ENCODE measurements around the gene DPP7.
A peak's percentile ranks its signal among the peaks of the same experiment; 100 is the strongest.
"Not testable (repeated sequence)": the region's sequence is repeated elsewhere in the genome, so short reads cannot be mapped to it uniquely, and the experiment has no call there.

DPP7 gene

DNA sequence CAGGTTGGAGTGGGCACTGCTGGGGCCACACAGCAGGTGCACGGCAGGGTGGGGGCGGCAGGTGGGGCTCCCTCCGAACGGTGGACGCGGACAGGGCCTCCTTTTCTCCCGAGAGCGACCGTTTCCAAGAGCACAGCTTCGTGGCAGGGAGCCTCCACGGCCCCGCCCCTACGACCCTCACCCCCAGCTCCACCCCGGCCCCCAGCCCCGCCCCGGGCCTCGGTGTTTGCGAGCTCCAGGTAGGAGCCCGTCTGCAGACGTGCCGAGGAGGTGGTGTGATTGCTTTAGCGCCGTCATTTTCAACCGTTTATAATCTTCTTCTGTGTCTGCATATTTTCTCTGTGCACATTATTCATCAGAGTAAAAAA, 33.2 kb upstream of the DPP7 start:
- DNase-seq, result no peak

- no peak for DNase-seq
Measured at GRCh38 chr9:137147091-137147792, 32.7 kb upstream of the DPP7 start.

GRCh38 chr9:137146527-137146918, 32.0 kb upstream of the DPP7 start:
- DNase-seq, result no peak

DNA sequence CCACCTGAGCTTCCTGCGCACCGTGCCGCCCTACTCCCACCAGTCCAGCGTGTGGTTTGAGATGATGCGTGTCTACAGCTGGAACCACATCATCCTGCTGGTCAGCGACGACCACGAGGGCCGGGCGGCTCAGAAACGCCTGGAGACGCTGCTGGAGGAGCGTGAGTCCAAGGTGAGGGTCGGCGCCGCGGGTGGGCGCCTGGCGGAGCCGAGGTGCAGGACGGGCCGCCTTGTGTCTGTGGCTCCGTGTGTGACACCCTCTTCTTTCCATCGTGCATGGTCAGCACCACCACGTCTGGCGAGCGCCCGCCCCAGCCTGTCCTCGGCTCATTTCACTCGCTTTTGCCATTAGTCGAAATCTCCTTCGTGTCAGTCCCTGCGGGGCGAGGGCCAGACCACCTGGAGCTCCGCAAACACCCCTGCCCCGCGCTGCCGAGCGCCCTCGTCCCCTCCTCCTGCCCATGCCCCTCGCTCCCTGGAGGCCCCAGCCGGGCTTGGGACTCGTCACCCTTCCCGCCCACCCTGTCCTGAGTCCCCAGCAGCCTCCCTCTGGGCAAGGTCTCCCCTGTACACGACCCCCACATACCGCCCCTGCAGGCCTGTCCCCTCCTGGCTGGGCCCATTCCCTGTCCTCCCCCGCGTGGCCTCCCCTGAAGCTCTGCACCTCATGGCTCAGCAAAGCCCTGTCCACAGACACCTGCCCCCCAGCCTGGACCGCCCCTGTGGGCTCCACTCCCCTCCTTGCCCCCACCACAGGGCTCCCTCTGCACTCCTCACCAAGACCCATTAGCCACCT, 31.4 kb upstream of the DPP7 start:
- DNase-seq, result no peak

- DNase-seq, result no peak
Measured at GRCh38 chr9:137143459-137143858, 28.9 kb upstream of the DPP7 start.

GRCh38 chr9:137141976-137142936, 27.7 kb upstream of the DPP7 start:
- DNase-seq, result no peak

GRCh38 chr9:137141050-137141810, 26.7 kb upstream of the DPP7 start:
- no peak for DNase-seq

DNA sequence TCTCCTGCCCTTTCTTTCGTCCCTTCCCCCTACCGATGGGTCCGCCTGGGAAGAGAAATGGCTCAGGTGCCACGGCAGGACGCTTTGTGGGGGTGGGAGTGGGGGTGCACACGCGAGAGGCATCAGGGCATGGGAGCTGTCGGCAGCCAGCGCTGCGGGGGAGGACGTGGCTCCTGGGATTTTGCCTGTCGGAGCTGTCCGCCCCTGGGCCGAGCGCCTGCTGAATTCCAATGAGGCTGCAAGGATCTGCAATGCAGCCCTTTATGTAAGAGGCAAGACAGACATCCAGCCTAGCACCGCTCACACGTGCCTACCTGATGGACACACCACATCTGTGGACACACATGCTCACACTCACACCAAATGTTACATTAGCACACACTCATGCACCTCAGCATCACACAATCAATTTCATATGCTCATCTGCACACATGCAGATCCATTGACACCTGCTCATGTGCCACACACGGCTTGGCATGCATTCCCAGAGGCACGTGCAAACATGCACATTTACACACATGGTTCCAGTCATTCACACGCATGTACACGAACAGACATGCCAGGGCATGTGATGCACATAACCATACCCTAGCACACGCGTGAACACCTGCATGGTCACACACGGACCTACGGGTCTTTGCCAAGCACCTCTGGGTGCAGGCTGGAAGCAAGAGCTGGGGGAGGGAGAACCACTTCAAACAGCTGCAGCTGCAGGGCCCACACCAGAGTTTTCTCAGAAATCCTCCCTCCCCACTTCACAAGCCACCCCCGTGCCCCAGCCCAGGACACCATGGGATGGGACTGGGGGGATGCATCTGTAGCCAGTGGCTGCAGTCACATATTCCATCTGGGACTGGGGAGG, 25.8 kb upstream of the DPP7 start:
- no peak for DNase-seq

DNA sequence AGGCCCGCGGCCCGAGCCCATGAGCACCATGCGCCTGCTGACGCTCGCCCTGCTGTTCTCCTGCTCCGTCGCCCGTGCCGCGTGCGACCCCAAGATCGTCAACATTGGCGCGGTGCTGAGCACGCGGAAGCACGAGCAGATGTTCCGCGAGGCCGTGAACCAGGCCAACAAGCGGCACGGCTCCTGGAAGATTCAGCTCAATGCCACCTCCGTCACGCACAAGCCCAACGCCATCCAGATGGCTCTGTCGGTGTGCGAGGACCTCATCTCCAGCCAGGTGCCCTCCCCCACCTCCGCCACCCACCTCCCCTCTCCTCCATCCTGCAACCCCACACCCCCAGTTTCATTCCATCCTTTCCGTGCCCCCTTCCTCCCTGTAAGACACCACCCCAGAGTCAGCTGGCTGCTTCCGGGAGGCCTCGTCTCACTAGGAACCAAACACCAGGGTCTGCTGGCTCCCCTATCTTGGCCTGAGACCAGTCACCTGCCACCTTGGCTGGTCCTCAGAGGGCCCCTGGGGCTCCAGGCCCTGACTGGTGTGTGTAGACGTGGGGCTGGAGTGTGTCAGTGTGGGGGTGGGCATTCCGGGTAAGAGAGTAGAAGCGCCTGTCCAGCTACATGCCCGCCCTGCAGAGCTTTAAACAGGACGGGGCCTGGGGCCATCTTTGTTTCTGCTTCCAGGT, 25.1 kb upstream of the DPP7 start:
- no peak for DNase-seq

DNA sequence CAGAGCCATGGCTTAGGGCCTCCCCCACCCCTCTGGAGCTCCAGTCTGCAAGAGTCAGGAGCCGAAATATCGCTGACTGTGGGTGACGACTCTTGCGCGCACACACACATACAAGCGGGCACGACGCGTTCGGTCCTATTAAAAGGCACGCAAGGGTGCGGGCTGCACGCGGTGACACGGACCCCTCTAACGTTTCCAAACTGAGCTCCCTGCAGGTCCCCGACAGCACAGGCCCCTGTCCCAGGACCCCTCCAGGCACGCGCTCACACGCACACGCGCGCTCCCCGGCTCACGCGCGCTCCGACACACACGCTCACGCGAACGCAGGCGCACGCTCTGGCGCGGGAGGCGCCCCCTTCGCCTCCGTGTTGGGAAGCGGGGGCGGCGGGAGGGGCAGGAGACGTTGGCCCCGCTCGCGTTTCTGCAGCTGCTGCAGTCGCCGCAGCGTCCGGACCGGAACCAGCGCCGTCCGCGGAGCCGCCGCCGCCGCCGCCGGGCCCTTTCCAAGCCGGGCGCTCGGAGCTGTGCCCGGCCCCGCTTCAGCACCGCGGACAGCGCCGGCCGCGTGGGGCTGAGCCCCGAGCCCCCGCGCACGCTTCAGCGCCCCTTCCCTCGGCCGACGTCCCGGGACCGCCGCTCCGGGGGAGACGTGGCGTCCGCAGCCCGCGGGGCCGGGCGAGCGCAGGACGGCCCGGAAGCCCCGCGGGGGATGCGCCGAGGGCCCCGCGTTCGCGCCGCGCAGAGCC, 24.4 kb upstream of the DPP7 start, which contains the start of gene GRIN1:
GRIN1 (plus strand) TSS at position 433 of the 746 bp plus-strand sequence. CDS start 333 bp downstream, outside the sequence.
- peak; percentile 40 for DNase-seq

DNA sequence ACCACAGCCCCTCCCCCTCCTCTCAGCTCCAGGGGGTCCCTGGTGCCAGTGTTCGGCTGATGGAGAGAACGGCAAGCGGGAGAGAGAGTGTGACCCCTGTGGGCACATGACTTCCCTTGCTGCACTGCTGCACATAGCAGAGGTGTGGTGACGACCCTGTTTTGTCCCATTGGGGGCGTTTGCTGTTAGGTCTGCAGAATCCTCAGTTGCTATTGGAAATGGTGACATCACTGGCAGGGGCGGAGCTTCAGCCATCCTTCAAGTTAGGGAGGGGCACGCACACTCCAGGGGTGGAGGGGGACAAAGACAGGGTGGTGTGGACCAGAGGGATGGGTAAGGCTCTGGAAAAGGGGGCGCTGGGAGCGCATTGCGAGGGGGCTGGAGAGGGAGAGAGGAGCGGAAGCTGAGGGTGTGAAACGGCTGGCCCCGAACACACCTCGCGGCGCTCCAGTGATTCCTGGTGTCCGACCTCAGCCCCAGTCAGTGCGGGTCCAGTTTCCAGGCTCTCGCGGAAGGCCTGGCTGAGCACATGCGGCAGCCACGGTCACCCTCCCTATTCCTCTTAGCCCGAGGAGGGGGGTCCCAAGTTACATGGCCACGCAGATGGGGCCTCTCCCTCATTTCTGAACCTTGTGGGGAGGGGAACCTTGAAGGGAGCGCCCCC, 23.7 kb upstream of the DPP7 start:
- DNase-seq, result no peak

DNA sequence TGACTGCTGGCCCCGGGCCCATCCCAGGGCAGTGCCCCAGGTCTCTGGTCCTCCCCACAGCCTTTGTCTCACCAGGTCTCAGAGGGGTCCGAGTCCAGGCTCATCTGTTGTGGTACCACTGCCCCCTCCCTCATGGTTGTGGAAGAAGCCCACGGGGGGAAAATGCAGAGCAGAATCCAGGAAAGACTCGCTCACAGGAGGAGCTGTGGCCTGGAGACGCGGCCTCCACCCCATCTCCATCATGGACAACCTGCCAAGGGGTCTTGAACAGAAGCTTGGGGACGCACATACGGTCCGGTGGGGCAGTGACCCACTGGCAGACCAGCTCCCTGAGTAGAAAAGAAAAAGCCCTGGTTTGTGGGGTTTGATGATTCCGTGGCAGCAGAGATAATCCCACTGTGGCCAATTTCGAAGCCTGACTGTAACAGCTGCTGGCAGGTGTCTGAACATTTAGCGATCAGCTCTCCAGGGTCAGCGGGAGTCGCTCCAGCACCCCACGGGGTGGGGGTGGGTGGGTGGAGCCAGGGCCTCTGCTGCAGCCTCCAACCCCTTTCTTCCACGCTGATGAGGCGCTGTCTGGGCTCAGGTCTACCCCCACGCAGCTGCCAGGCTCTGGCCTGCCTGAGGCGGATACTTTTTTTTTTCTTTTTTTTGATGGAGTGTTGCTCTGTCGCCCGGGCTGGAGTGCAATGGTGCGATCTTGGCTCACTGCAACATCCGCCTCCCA, 22.5 kb upstream of the DPP7 start:
- DNase-seq, result no peak

GRCh38 chr9:137136261-137136880, 21.8 kb upstream of the DPP7 start:
- no peak for DNase-seq

GRCh38 chr9:137135154-137135553, 20.6 kb upstream of the DPP7 start:
- DNase-seq, result not testable (repeated sequence)

DNA sequence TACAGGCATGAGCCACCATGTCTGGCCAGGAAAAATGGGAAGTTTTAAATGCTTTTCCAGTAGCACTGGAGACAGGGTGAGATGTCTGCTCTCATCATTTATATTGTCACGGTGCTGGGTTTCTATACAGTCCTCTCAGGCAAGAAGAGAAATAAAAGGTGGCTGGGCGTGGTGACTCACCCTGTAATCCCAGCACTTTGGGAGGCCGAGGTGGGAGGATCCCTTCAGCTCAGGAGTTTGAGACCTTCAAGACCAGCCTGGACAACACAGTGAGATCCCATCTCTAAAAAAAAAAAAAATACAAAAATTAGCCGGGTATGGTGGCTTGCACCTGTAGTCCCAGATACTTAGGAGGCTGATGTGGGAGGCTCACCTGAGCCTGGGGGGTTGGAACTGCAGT, 19.7 kb upstream of the DPP7 start:
- no peak for DNase-seq

DNA sequence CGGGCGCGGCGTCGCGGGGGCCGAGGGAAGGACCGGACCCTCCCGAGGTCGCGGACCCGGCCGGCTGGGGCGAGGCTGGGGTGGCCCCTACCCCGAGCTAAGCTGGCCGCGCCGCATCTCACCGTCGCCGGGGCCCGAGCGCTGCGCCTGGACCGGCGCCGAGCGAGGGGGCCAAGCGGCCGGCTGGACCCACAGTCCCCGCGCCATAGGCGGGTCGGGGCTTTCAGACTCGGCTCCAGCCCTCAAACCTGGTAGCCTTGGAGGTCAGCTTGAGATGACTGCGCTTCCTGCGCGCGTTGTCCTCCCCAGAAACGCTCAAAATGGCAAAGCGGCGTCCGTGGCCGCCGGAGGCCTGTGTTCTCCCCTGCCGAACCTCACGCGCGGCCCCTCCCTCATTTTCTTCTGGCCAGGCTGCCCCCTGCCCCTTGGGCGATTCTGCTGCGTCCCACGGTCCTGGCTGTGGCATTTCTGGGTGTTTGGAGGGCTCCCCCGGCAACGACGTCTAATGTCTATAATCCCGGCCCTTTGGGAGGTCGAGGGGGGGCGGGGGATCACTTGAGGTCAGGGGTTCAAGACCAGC, 15.7 kb upstream of the DPP7 start:
- DNase-seq, result no peak

- DNase-seq, result peak; percentile 89
Measured at GRCh38 chr9:137129456-137130175, 15.1 kb upstream of the DPP7 start.
